ENCODE data around the gene AGPAT1. TPM values are rescaled to one million over a fixed set of nuclear protein-coding genes. Genes with fewer than 3 reads are reported as not detected.
"Not testable (repeated sequence)": the region's sequence is repeated elsewhere in the genome, so short reads cannot be mapped to it uniquely, and the experiment has no call there.

The AGPAT1 gene
- total RNA-seq, 1 donor from 2014 or later: 13.6 TPM

DNA sequence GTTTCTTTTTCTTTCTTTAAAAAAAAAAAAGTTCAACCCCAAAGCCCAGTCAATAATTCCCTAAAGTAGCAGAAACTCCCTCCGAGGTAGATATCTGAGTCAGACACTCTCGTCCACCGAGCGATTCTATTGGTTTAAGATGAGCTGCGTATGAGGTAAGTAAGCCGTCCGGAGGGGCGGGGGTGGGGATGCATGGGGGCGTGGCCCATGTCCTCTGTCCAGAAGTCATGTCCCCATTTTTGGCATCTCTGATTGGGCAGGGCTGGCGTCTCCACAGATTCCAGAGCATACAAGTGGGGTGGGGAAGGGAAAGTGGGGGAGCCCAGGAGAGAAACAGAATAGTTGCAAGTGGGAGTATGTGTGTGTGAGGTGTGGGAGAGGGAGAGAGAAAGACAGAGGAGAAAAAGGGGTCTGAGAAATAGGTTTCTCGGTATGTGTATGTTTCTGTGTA lies 9.8 kb upstream of the AGPAT1 start:
- not testable (repeated sequence) for DNase-seq

DNA sequence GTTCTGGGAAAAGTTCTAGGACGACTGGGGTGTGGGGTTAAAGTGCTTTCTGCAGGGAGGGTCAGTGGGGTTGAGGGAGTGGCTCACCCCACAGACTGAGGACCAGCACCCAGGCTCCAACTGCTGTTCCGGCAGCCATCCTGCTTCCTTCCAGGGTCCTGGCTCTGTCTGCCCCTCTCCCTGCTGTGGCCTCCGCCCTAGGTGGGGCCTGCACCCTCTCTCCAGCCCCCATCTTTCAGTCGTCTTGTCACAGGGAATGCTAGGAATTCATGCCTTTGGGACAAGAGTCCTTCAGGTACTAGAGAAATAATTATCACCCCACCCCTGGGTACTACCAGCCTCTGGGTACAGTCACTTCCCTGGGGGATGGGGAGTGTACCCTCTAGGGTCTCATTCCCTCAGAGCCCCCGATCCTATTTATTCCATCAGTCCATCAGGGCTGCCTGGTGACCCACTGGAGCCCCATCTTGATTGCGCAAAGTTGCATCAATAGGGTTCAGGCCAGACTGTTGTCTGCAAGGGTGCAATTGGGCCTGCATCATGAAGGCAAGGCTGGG lies 8.3 kb upstream of the AGPAT1 start, which contains the start of gene AGER:
Gene AGER (minus strand): TSS at position 170 of the 557 bp plus-strand sequence. CDS start 31 bp downstream, at position 139.
- no peak for DNase-seq

- DNase-seq: no peak
These were observed 7.7 kb upstream of the AGPAT1 start for GRCh38 chr6:32183483-32184083.

GRCh38 chr6:32183030-32183429 lies 7.1 kb upstream of the AGPAT1 start:
- DNase-seq: no peak

- DNase-seq: no peak
These were observed 6.7 kb upstream of the AGPAT1 start for GRCh38 chr6:32182555-32182981.

DNA sequence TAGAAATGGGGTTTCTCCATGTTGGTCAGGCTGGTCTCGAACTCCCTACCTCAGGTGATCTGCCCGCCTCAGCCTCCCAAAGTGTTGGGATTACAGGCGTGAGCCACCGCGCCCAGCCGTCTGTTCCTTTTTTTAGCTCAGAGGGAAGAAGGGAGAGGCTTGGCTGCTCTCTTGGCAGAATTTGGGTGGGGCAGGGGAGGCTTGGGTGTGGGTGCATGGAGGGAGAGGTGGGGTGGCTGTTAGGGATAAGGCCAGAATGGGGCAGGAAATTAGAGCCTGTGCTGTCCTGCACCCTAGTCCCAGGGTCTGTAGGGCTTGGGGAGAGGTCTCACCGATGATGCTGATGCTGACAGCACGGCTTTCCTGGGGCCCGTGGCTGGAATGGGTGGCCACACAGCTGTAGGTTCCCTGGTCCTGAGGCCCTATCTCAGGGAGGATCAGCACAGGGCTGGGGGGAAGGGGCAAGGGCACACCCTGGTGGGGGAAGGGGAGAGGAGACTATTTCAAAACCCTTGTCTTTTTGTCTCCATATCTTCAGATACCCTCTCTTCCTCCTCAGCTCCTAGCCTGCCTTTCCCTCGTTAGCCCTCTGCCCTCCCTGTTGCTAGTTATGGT lies 6.1 kb upstream of the AGPAT1 start:
- DNase-seq: no peak

- DNase-seq: no peak
These were observed 5.3 kb upstream of the AGPAT1 start for GRCh38 chr6:32181148-32181702.

GRCh38 chr6:32179766-32180405 lies 4.0 kb upstream of the AGPAT1 start:
- no peak for DNase-seq

DNA sequence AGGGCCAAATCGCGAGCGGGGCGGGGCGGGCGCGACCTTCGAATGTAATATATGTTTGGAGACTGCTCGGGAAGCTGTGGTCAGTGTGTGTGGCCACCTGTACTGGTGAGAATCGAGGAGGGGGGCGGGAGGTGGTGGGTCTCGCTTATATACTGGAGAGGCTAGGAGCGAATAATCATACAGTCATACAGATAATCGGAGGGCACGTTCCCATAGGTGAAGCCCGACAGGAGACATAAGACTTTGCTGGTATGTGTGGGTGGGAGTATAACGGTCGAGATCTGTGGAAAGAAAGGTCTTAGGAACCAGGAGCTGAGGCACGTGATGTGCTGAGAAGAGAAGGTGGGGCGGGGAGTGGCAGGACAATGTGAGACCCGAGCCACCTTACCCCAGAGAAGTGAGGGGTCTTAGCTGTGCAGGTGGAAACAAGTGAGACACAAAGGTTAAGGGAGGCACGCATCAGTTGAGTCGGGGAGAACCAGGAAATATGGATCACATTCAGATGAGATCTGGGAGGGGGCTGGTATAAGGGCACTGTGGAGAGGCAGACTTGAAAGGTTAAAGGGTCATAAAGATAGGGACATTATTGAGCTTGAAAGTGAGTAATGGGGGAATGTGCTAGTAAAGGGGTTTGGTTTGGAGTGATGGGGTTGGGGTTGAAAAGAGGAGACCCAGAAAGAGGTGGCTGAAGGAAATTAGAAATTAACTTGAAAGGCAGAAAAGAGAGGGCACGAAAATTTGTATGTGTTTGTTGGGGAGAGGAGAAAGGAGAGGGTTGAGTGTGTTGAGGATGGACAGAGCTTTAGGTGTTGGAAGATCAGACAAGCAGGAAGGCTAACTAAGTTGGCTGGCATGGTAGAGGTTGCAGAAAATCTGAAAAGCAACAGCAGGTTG lies 2.9 kb upstream of the AGPAT1 start:
- DNase-seq: no peak

GRCh38 chr6:32177788-32178546 lies 2.1 kb upstream of the AGPAT1 start, which contains the start of gene RNF5:
RNF5 (plus strand) TSS chr6:32178405; CDS start chr6:32178512, 107 bp downstream.
- peak; percentile 99 for DNase-seq

- no peak for DNase-seq
These were observed 1.4 kb upstream of the AGPAT1 start for GRCh38 chr6:32177183-32177787.

GRCh38 chr6:32176476-32177182 lies 745 bp upstream of the AGPAT1 start:
- no peak for DNase-seq

- DNase-seq: no peak
These were observed 568 bp downstream of the AGPAT1 start for GRCh38 chr6:32175322-32175710.

DNA sequence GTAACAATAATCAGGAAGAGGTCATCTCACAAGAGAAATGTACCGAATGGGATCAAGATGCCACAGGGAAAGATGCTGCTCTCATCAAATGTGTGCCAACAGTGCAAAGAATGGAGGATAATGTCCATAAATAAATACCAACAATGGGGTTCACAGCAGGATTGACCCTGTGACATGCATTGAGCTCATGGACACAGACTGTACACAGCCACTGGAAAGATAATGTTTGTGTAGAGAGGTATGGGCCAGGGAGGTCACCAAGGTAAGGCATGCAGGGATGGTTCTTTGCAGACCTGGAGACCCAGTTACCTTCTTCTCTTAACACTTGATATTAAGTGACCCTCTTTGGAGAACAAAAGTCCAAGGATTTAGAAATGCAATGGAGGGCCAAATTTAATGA lies 1.5 kb downstream of the AGPAT1 start:
- no peak for DNase-seq

GRCh38 chr6:32173051-32173727 lies 2.7 kb downstream of the AGPAT1 start:
- no peak for DNase-seq

DNA sequence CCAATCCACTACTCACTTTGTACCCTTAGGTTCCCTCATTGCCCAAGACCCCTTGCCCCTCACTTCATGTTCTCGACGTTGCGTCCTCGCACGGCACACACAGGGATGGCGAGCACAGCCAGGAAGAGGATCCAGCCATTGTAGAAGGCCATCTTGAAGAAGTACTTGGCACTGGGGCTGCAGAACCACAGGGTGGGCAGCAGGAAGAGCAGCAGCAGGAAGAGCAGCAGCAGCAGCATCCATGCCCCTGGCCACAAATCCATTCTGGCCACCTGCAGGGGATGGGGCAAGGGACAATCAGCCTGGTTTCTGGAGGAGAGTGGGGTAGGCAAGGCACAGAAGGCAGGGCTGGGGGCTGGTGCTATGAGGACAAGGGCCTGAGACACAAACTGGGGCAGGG lies 4.7 kb downstream of the AGPAT1 start:
- DNase-seq: no peak

- no peak for DNase-seq
These were observed 5.6 kb downstream of the AGPAT1 start for GRCh38 chr6:32170294-32170693.

GRCh38 chr6:32168807-32169591 lies 6.9 kb downstream of the AGPAT1 start:
- no peak for DNase-seq
